K562 (cell line): ENCODE results near the gene FCSK. TPM values are rescaled to one million over a fixed set of nuclear protein-coding genes. Genes with fewer than 3 reads are reported as not detected.

ENCODE experiments used
- ARID1B ChIP-seq: fragments of 450-650 bp; IDR thresholded peaks from 2 replicates; pipeline ENCODE4 v1.6.1; 2016; ENCODE audit warnings: antibody characterized with exemption, mild to moderate bottlenecking, inconsistent platforms
- ATF3 ChIP-seq, 2 experiments: fragments of 450-650 bp in 1 of 2; sonication (generic) in 1 of 2; formaldehyde crosslinking in 1 of 2; IDR thresholded peaks in 1 of 2; conservative IDR thresholded peaks in 1 of 2; 2 replicates each; pipeline versions ENCODE4 v1.6.1 to v1.8.1; 2016 to 2023; ENCODE audit warnings: mild to moderate bottlenecking in 2 of 2, moderate library complexity in 2 of 2, inconsistent platforms in 1 of 2, missing genetic modification reagents in 1 of 2
- CHD1 ChIP-seq: fragments of 200-600 bp; sonication (generic); IDR thresholded peaks from one replicate; pipeline ENCODE4 v1.6.1; 2012; ENCODE audit warnings: mild to moderate bottlenecking, moderate library complexity, low read length, inconsistent platforms
- E2F5 ChIP-seq: sonication (generic); formaldehyde crosslinking; IDR thresholded peaks from 2 replicates; pipeline ENCODE4 v1.8.0; 2022; ENCODE audit warnings: mild to moderate bottlenecking, missing genetic modification reagents
- ERF ChIP-seq: fragments of 450-650 bp; formaldehyde crosslinking; IDR thresholded peaks from 2 replicates; pipeline ENCODE4 v1.4.0; 2020; ENCODE audit warnings: mild to moderate bottlenecking, mixed read lengths
- MXD1 ChIP-seq: fragments of 250-450 bp; sonication (Bioruptor Pico); IDR thresholded peaks from 2 replicates; pipeline ENCODE4 v1.8.0; 2021; ENCODE audit warnings: borderline replicate concordance, mild to moderate bottlenecking, moderate library complexity; ENCODE audit not compliant: poor library complexity, severe bottlenecking
- NCOA6 ChIP-seq: fragments of 450-650 bp; IDR thresholded peaks from 2 replicates; pipeline ENCODE4 v1.6.1; 2017; ENCODE audit warnings: mild to moderate bottlenecking
- NFE2 ChIP-seq: IDR thresholded peaks from 2 replicates; pipeline ENCODE4 v1.6.1; 2014; ENCODE audit warnings: antibody characterized with exemption, low read depth
- NKRF ChIP-seq: fragments of 450-650 bp; IDR thresholded peaks from 2 replicates; pipeline ENCODE4 v1.6.1; 2016; ENCODE audit warnings: borderline replicate concordance
- NONO ChIP-seq, 2 experiments: fragments of 200-400 bp in 1 of 2; fragments of 450-650 bp in 1 of 2; formaldehyde crosslinking in 1 of 2; IDR thresholded peaks; 2 replicates each; pipeline ENCODE4 v1.6.1; 2017; ENCODE audit warnings: low read depth in 2 of 2, mild to moderate bottlenecking in 2 of 2, moderate library complexity in 2 of 2, low read length in 1 of 2
- NUFIP1 ChIP-seq: fragments of 450-650 bp; IDR thresholded peaks from 2 replicates; pipeline ENCODE4 v1.6.1; 2018; ENCODE audit not compliant: partially characterized antibody
- PHF21A ChIP-seq: fragments of 450-650 bp; IDR thresholded peaks from 2 replicates; pipeline ENCODE4 v1.6.1; 2017; ENCODE audit warnings: low read depth, borderline replicate concordance
- POLR2B ChIP-seq: fragments of 450-650 bp; IDR thresholded peaks from 2 replicates; pipeline ENCODE4 v1.6.1; 2018; ENCODE audit warnings: low read depth; ENCODE audit not compliant: partially characterized antibody
- RB1 ChIP-seq: fragments of 450-650 bp; IDR thresholded peaks from 2 replicates; pipeline ENCODE4 v1.6.1; 2017; ENCODE audit warnings: low read depth, mild to moderate bottlenecking
- SPI1 ChIP-seq: IDR thresholded peaks from 2 replicates; pipeline ENCODE4 v1.6.1; 2011; ENCODE audit warnings: low read depth, low read length, control low read depth, borderline replicate concordance
- SREBF2 ChIP-seq: sonication (generic); formaldehyde crosslinking; IDR thresholded peaks from 2 replicates; pipeline ENCODE4 v1.4.0; 2020; ENCODE audit warnings: mild to moderate bottlenecking, missing genetic modification reagents
- STAT5A ChIP-seq: IDR thresholded peaks from 2 replicates; pipeline ENCODE4 v1.6.1; 2012; ENCODE audit warnings: low read length, inconsistent platforms, borderline replicate concordance
- TAL1 ChIP-seq: fragments of 450-650 bp; IDR thresholded peaks from 2 replicates; pipeline ENCODE4 v1.6.1; 2016; ENCODE audit warnings: mild to moderate bottlenecking
- THAP7 ChIP-seq: fragments of 250-450 bp; sonication (Bioruptor Pico); IDR thresholded peaks from 2 replicates; pipeline ENCODE4 v1.5.0; 2021
- U2AF2 ChIP-seq: fragments of 200-400 bp; formaldehyde crosslinking; optimal IDR thresholded peaks from 2 replicates; pipeline ENCODE3; 2017; ENCODE audit warnings: low read depth, mild to moderate bottlenecking, low read length
- ZNF140 ChIP-seq: fragments of 250-450 bp; sonication (Bioruptor Pico); IDR thresholded peaks from 2 replicates; pipeline ENCODE4 v1.8.0; 2021; ENCODE audit warnings: moderate library complexity, mild to moderate bottlenecking, inconsistent platforms
- ZNF146 ChIP-seq: IDR thresholded peaks from one replicate; pipeline ENCODE4 v1.6.1; 2018; ENCODE audit warnings: missing compliant biosample characterization; ENCODE audit not compliant: unreplicated experiment
- ZNF583 ChIP-seq: fragments of 250-450 bp; sonication (Bioruptor Pico); IDR thresholded peaks from 2 replicates; pipeline ENCODE4 v1.4.0; 2020
- ZNF79 ChIP-seq: fragments of 250-450 bp; sonication (Bioruptor Pico); IDR thresholded peaks from 2 replicates; pipeline ENCODE4 v1.4.0; 2020; ENCODE audit warnings: low read depth, mild to moderate bottlenecking, moderate library complexity
- polyA plus RNA-seq, 8 experiments: library from polyadenylated mRNA; depleted of rRNA in 4 of 8; stranded (reverse) in 5 of 8; unstranded in 3 of 8; fragments of >200 nt; fragmentation: Nextera tagmentation in 2 of 8; fragmentation: Illumina TruSeq in 1 of 8; extraction: Ambion mirVana in 2 of 8; extraction: Trizol in 1 of 8; gene quantifications; 2 replicates each; pipeline versions ENCODE4 v1.2.1 to v1.2.3, GENCODE V29; 2011 to 2014; ENCODE audit warnings: inconsistent platforms in 1 of 8, missing spikeins in 1 of 8
- total RNA-seq, 7 experiments: library from RNA; depleted of rRNA in 6 of 7; stranded (reverse); fragments of >200 nt in 6 of 7; fragmentation: Illumina TruSeq in 2 of 7; extraction: Trizol in 2 of 7; gene quantifications; 2 replicates each; pipeline versions ENCODE4 v1.2.1 to v1.2.3, GENCODE V29; 2011 to 2021; ENCODE audit warnings: low replicate concordance in 1 of 7

The FCSK gene
- total and polyA plus RNA-seq, 9 of the 15 experiments (the other 6 are each of a cell fraction or from before 2014, with no cell fraction given) = 0.92 to 18.6 (median 8.3) TPM

- TF ChIP-seq CHD1 (peak; percentile 13), ERF (CRISPR knock-in tag) (no peak), THAP7 (CRISPR knock-in tag) (0 out of 2 replicates have a peak, but pooled peaks have one; percentile 9), NCOA6 (no peak), PHF21A (no peak), STAT5A (no peak), ATF3 (IDR thresholded peaks at IDR 0.05) (no peak), ATF3 (CRISPR knock-in tag; conservative IDR thresholded peaks at IDR 0.05) (no peak), SPI1 (no peak), ZNF146 (CRISPR knock-in tag) (no peak), POLR2B (peak; percentile 22), E2F5 (CRISPR knock-in tag) (no peak), TAL1 (no peak), MXD1 (no peak), NFE2 (no peak), SREBF2 (CRISPR knock-in tag) (no peak), ZNF583 (no peak), NKRF (peak; percentile 55; the same call in 1 of the 2 replicates), RB1 (no peak), NUFIP1 (no peak), ZNF79 (CRISPR knock-in tag) (no peak), ZNF140 (CRISPR knock-in tag) (no peak), ARID1B (peak; percentile 11; the same call in 1 of the 2 replicates), NONO (IDR thresholded peaks at IDR 0.05; ENCODE audit: low read depth in 2 of 2, low read length in 1 of 2) (no peak), U2AF2 (no peak)
Observed at GRCh38 chr16:70437582-70438557, 16.5 kb upstream of the FCSK start (continued).
